Measurements from ENCODE around the gene RAB20. TPM values are rescaled to one million over a fixed set of nuclear protein-coding genes. Genes with fewer than 3 reads are reported as not detected.
"Not testable (repeated sequence)": the region's sequence is repeated elsewhere in the genome, so short reads cannot be mapped to it uniquely, and the experiment has no call there.

RAB20 gene
- total RNA-seq, 1 donor from 2014 or later: 0.77 TPM

DNA sequence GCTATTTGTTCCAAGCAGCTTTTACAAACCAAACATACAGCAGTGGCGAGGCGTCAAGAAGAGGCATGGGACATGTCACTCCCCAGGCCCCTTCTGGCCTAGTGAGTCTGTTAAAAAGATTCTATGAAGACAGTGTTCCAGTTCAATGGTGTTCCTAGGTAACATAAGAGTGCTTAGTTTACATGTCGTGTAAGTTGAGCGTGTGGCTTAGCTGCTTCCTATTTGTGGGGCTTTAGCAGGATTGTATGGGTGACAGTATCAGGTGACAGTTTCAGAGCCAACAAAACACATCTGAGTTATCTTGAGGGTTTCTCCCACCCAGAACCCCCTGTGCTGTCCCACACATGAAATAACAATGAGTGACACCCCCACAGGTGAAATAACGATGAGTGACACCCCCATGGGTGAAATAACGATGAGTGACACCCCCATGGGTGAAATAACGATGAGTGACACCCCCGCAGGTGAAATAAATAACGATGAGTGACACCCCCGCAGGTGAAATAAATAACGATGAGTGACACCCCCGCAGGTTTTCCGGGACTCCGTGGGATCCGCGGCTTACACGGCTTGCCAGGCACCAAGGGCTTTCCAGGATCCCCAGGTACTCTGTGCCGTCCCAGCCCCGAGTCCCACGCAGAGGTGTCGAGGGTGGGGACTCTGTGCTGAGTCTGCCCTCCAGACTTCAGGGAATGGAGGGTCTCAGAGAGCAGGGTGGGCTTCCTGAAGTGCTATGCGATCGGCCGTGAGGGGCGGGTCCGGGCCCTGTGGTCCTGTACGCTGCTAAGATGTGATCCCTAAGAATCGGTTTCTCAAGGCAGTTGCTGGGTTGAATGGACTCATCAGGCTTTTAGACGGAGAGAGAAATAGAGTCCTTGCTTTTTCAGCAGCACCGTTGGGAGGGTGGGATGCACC, 68.6 kb downstream of the RAB20 start:
- DNase-seq (ENCODE audit: low read depth in 2 of 2): no peak

- no peak for DNase-seq (ENCODE audit: low read depth in 2 of 2)
Measured at GRCh38 chr13:110491869-110492678, 69.4 kb downstream of the RAB20 start.

DNA sequence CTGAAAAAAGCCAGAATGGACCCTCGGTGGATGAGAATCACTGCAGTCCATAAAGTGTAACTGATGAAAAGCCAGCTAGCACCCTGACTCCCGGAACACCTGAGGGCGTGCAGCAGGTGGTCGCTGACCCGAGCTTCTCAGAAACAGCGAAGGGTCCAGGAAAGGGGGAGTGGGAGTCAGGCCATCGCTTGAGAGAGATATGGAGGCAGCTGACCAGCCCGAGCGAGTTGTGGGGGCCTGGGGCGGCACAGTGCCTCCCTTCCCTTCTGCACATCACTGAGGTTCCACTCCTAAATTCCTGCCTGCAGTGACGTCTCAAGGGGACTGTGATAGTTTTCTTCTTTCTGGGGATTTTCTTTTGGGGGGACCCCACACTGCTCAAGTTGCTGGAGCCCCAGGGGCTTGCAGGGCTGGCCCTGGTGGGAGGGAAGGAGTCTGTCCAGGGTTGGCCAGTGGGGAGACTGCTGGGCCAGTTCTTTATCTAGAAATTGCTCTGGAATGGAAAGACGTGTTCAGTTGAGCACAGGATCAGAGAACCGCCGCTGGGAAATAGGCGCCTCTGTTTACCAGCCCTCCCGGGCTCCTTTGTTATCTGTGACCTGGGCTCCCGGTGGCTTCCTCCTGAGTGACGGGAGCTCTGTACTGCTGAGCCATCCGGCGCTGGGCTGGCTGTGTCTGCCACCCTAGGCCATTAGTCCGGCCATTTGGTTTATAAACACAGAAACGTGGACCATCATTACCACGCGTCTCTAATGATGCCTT, 71.3 kb downstream of the RAB20 start:
- no peak for DNase-seq (ENCODE audit: low read depth in 2 of 2)

GRCh38 chr13:110486880-110487279, 74.6 kb downstream of the RAB20 start:
- not testable (repeated sequence) for DNase-seq (ENCODE audit: low read depth in 2 of 2)

DNA sequence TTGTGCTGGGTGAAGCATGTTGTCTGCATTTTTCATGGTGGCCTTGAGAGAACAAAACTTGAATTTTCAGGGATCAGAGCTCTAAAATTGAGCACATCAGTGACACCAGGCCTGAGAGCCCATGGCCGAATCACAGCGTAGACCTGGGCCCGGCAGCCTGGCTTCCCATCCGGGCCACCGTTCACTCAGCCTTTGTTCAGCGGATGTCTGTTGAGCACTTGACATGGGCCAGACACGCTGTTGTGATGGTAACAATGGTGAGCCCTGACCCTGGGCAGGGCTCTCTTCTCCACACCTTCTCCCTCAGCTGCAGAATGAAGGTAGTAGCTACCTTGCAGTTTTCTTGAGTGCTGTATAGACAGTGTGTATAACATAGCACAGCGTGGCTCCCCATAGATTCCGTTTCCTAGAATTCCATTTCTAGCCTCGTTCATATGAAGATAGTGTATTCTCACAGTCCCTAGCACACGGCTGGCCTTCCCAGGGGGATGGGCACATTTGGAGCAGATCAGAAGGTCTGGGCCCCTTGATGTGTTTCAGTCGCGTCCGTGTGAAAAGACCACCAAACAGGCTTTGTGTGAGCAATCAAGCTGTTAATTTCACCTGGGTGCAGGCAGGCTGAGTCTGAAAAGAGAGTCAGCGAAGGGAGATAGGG, 75.3 kb downstream of the RAB20 start:
- DNase-seq (ENCODE audit: low read depth in 2 of 2): no peak

GRCh38 chr13:110485604-110486003, 75.9 kb downstream of the RAB20 start:
- no peak for DNase-seq (ENCODE audit: low read depth in 2 of 2)

GRCh38 chr13:110484290-110485048, 77.1 kb downstream of the RAB20 start:
- DNase-seq (ENCODE audit: low read depth in 2 of 2): no peak

- DNase-seq (ENCODE audit: low read depth in 2 of 2): no peak
Measured at GRCh38 chr13:110483386-110483968, 78.0 kb downstream of the RAB20 start.

GRCh38 chr13:110480161-110480560, 81.4 kb downstream of the RAB20 start:
- DNase-seq (ENCODE audit: low read depth in 2 of 2): no peak

DNA sequence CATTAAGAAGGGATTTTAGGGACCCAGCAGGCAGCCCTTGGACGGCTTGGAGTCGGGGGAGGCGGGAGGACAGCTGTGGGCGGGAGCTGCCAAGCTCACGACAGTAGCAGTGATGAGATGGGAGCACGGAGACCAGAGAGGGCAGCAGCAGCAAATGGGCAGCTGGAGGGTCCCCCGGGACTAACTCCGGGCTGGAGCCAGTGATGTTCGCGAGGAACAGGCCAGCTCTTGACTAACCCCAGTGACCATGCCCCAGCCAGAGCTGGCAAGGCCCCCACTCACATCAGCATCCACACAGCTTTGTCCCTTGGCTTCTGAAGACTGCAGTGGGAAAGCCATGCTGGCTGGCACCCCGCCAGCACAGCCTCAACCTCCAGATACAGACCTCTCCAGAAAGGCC, 81.9 kb downstream of the RAB20 start:
- DNase-seq (ENCODE audit: low read depth in 2 of 2): no peak

- DNase-seq (ENCODE audit: low read depth in 2 of 2): no peak
Measured at GRCh38 chr13:110479215-110479545, 82.3 kb downstream of the RAB20 start.

DNA sequence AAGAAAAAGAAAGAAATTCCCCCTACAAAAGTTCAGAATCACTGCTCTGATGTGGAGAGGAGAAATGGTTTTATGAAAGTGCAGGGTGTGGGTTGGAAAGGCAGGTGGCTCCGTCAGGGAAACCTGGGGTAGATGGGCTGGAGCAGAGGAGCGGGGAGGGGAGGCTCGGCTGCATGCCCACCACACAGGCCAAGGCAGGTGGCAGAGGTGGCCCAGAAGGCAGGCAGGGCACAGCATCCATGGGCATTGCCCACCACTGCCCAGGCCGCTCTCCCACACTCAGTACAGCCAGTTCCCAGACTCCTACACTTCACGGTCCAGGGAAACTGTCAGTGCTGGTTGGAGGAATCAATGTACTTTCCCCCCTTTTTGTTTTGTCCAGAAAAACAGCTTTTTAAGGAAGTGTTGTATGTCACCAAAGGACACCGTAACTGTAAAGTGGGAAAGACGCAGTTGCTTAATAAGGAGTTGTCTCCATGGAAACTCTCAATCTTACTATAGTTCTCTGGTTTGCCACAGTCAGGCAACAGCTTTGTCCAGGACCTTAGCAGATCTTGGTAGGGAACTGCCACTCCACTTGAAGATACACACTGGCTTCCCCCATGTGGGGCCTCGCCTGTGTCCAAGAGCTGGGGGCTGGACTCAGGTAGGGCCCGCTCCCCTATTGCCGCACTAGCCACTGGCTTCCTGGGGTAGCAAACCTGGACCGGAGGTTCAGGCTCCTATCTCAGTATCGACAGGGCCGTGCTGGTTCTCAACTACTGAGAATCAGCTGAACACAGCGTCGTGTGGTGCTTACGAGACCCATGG, 82.9 kb downstream of the RAB20 start:
- DNase-seq (ENCODE audit: low read depth in 2 of 2): no peak

- DNase-seq (ENCODE audit: low read depth in 2 of 2): peak; percentile 20 to 53
Measured at GRCh38 chr13:110477706-110478245, 83.7 kb downstream of the RAB20 start.

GRCh38 chr13:110476220-110476617, 85.3 kb downstream of the RAB20 start:
- DNase-seq (ENCODE audit: low read depth in 2 of 2): no peak

- no peak for DNase-seq (ENCODE audit: low read depth in 2 of 2)
Measured at GRCh38 chr13:110475550-110476219, 85.8 kb downstream of the RAB20 start.

- no peak for DNase-seq (ENCODE audit: low read depth in 2 of 2)
Measured at GRCh38 chr13:110475117-110475516, 86.4 kb downstream of the RAB20 start.

DNA sequence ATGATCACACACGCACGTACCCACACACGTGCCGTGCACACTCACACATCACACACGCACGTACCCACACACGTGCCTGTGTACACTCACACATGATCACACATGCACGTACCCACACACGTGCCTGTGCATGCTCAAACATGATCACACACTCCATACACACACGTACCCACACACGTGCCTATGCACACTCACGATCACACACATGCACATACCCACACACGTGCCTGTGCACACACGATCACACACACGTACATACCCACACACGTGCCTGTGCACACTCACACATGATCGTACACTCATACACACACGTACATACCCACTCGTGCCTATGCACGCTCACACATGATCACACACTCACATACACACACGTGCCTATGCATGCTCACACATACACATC, 86.8 kb downstream of the RAB20 start:
- no peak for DNase-seq (ENCODE audit: low read depth in 2 of 2)
